Activated naive CD4-positive, alpha-beta T cell treated with anti-CD3 and anti-CD28 coated beads, Interleukin-2, amount 50 U/mL, for 16 hours (primary cell): ENCODE results near the gene AP2B1.
"Not testable (repeated sequence)": the region's sequence is repeated elsewhere in the genome, so short reads cannot be mapped to it uniquely, and the experiment has no call there.

Experiments used
- DNase-seq: peaks from one replicate; pipeline ENCODE4 v3.0.0-alpha.2; 2020

Gene AP2B1

GRCh38 chr17:35645923-35646322, 58.8 kb downstream of the AP2B1 start:
- DNase-seq: no peak

- DNase-seq: no peak
Measured at GRCh38 chr17:35651467-35651866, 64.3 kb downstream of the AP2B1 start.

- DNase-seq: no peak
Measured at GRCh38 chr17:35653619-35654361, 66.7 kb downstream of the AP2B1 start.

GRCh38 chr17:35655303-35655702, 68.2 kb downstream of the AP2B1 start:
- no peak for DNase-seq

GRCh38 chr17:35660902-35661301, 73.8 kb downstream of the AP2B1 start:
- no peak for DNase-seq

- no peak for DNase-seq
Measured at GRCh38 chr17:35664685-35665084, 77.6 kb downstream of the AP2B1 start.

GRCh38 chr17:35665662-35666061, 78.5 kb downstream of the AP2B1 start:
- DNase-seq: no peak

- no peak for DNase-seq
Measured at GRCh38 chr17:35666070-35666469, 78.9 kb downstream of the AP2B1 start.

- no peak for DNase-seq
Measured at GRCh38 chr17:35666967-35667532, 79.9 kb downstream of the AP2B1 start.

- DNase-seq: no peak
Measured at GRCh38 chr17:35668802-35669201, 81.7 kb downstream of the AP2B1 start.

- DNase-seq: no peak
Measured at GRCh38 chr17:35674552-35674951, 87.4 kb downstream of the AP2B1 start.

GRCh38 chr17:35676441-35676840, 89.3 kb downstream of the AP2B1 start:
- no peak for DNase-seq

GRCh38 chr17:35679007-35679682, 92.0 kb downstream of the AP2B1 start:
- no peak for DNase-seq

GRCh38 chr17:35683591-35683990, 96.5 kb downstream of the AP2B1 start:
- no peak for DNase-seq

- no peak for DNase-seq
Measured at GRCh38 chr17:35684055-35684802, 97.1 kb downstream of the AP2B1 start.

GRCh38 chr17:35692512-35693210, 105.5 kb downstream of the AP2B1 start:
- no peak for DNase-seq

- no peak for DNase-seq
Measured at GRCh38 chr17:35693662-35694061, 106.5 kb downstream of the AP2B1 start.

- no peak for DNase-seq
Measured at GRCh38 chr17:35694906-35695305, 107.8 kb downstream of the AP2B1 start.

GRCh38 chr17:35695613-35696012, 108.5 kb downstream of the AP2B1 start:
- DNase-seq: no peak

- DNase-seq: no peak
Measured at GRCh38 chr17:35698800-35699199, 111.7 kb downstream of the AP2B1 start.

GRCh38 chr17:35700150-35700549, 113.0 kb downstream of the AP2B1 start:
- no peak for DNase-seq

GRCh38 chr17:35701491-35701890, 114.4 kb downstream of the AP2B1 start:
- no peak for DNase-seq

GRCh38 chr17:35703308-35703707, 116.2 kb downstream of the AP2B1 start:
- not testable (repeated sequence) for DNase-seq
